Activated naive CD4-positive, alpha-beta T cell treated with anti-CD3 and anti-CD28 coated beads, Interleukin-2, amount 10 ng/mL, durations not matched to agents 7 days and 5 days (primary cell): ENCODE results near the gene SLC25A14.
"Not testable (repeated sequence)": the region's sequence is repeated elsewhere in the genome, so short reads cannot be mapped to it uniquely, and the experiment has no call there.

Experiments
- CTCF ChIA-PET: fragments of 350-600 bp; sonication (Branson Sonifier 250); formaldehyde crosslinking; loops from one replicate; lab custom pipeline; 2021; ENCODE audit warnings: antibody characterized with exemption; lab: Charles Lee
- DNase-seq: peaks from one replicate; pipeline ENCODE4 v3.0.0-alpha.2; 2020
- H3K27ac Mint-ChIP-seq: one replicate; pipeline ENCODE4 v1.8.0; 2021; ENCODE audit warnings: mild to moderate bottlenecking, moderate library complexity, mixed read lengths
- H3K27me3 Mint-ChIP-seq: one replicate; pipeline ENCODE4 v1.8.0; 2021; ENCODE audit warnings: mild to moderate bottlenecking, mixed read lengths
- H3K36me3 Mint-ChIP-seq: one replicate; pipeline ENCODE4 v1.8.0; 2021; ENCODE audit warnings: mixed read lengths
- H3K4me1 Mint-ChIP-seq: one replicate; pipeline ENCODE4 v1.8.0; 2021; ENCODE audit warnings: mixed read lengths
- H3K4me3 Mint-ChIP-seq: one replicate; pipeline ENCODE4 v1.8.0; 2021; ENCODE audit warnings: mild to moderate bottlenecking, moderate library complexity, mixed read lengths
- H3K9me3 Mint-ChIP-seq: one replicate; pipeline ENCODE4 v1.8.0; 2021; ENCODE audit warnings: mixed read lengths

Gene SLC25A14

DNA sequence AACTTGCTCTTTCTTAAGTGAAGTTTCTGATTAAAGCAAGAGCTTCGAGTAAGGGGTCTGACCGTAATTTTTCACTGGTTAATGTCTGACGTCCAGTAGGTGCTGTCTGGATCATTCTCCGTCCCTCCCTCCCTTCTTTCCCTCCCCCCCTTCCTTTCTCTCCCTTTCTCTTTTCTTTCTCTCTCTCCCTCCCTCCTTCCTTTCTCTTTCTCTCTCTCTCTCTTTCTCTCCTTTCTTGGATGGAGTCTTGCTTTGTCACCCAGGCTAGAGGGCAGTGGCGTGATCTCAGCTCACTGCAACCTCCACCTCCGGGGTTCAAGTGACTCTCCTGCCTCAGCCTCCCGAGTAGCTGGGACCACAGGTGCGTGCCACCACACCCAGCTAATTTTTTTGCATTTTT lies 850 bp upstream of the SLC25A14 start:
- CTCF ChIA-PET: interaction anchor here (1.2 kb wide), 1 partner anchor 9 kb away, joined by 3 read pairs; no protein-coding TSS in a partner anchor

DNA sequence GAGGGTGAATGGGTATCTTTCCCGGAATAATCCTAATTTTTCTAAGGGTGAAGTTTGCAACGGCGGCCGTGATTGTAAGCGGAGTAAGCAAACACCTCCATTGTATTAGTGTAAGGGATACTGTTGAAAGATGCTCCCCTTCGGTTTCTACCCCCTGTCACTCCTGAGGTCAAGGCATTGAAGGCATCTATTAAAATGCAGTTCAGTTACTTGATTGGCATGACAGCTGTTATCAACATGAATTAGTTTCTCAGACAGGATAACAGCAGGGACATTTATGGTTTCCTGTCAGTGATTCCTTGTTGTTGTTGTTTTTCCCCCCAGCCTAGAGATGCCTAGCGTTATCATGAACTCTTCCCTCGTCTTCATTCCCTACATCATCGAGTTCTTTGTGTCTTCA lies 552 bp downstream of the SLC25A14 start:
- H3K4me3 Mint-ChIP-seq: peak overlapping the region; percentile 89
- CTCF ChIA-PET: no interaction called here
- no peaks in the 10 kb centered on the region for H3K9me3 Mint-ChIP-seq
- no peaks in the 10 kb centered on the region for H3K27me3 Mint-ChIP-seq
- DNase-seq: no peak
- peaks cover 3% of the 10 kb centered on the region for H3K36me3 Mint-ChIP-seq
- H3K27ac Mint-ChIP-seq: no peak overlapping the region
- H3K4me1 Mint-ChIP-seq: peaks cover 21% of the 10 kb centered on the region

More for the DNA sequence above, 850 bp upstream of the SLC25A14 start:
- not testable (repeated sequence) for H3K36me3 Mint-ChIP-seq, H3K27me3 Mint-ChIP-seq, DNase-seq, H3K9me3 Mint-ChIP-seq, H3K27ac Mint-ChIP-seq
- peaks cover 21% of the 10 kb centered on the region for H3K4me1 Mint-ChIP-seq
- H3K4me3 Mint-ChIP-seq: peak overlapping the region; percentile 89

- CTCF ChIA-PET: no interaction called here
- no peak overlapping the region for H3K27ac Mint-ChIP-seq
- H3K4me3 Mint-ChIP-seq: no peak overlapping the region
- H3K27me3 Mint-ChIP-seq: no peaks in the 10 kb centered on the region
- H3K9me3 Mint-ChIP-seq: no peaks in the 10 kb centered on the region
- no peak for DNase-seq
- peaks cover 7% of the 10 kb centered on the region for H3K36me3 Mint-ChIP-seq
- H3K4me1 Mint-ChIP-seq: peaks cover 21% of the 10 kb centered on the region
Measured at GRCh38 chrX:130343411-130343810, 3.7 kb downstream of the SLC25A14 start.

GRCh38 chrX:130347321-130347720 lies 7.6 kb downstream of the SLC25A14 start:
- H3K27me3 Mint-ChIP-seq: no peaks in the 10 kb centered on the region
- CTCF ChIA-PET: no interaction called here
- H3K9me3 Mint-ChIP-seq: no peaks in the 10 kb centered on the region
- no peak for DNase-seq
- H3K27ac Mint-ChIP-seq: no peak overlapping the region
- no peak overlapping the region for H3K4me3 Mint-ChIP-seq
- H3K36me3 Mint-ChIP-seq: peaks cover 15% of the 10 kb centered on the region
- H3K4me1 Mint-ChIP-seq: no peaks in the 10 kb centered on the region

GRCh38 chrX:130351567-130351966 lies 11.8 kb downstream of the SLC25A14 start:
- Mint-ChIP-seq H3K36me3 (peaks cover 12% of the 10 kb centered on the region), H3K4me1 (no peaks in the 10 kb centered on the region), H3K27ac (no peak overlapping the region), H3K4me3 (no peak overlapping the region), H3K9me3 (no peaks in the 10 kb centered on the region), H3K27me3 (no peaks in the 10 kb centered on the region)
- DNase-seq: no peak
- CTCF ChIA-PET: no interaction called here

DNA sequence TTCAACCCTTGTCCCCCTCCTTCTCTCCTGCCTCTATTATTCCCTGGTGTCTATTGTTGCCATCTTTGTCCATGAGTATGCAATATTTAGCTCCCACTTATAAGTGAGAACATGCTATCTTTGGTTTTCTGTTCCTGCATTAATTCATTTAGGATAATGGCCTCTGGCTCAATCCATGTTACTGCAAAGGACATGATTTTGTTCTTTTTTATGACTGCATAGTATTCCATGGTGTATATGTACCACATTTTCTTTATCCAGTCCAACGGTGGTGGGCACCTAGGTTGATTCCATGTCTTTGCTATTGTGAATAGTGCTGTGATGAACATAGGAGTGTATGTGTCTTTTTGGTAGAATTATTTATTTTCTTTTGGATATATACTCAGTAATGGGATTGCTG lies 12.3 kb downstream of the SLC25A14 start:
- H3K9me3 Mint-ChIP-seq, H3K4me1 Mint-ChIP-seq, H3K4me3 Mint-ChIP-seq, DNase-seq, H3K27me3 Mint-ChIP-seq, H3K27ac Mint-ChIP-seq, CTCF ChIA-PET: not testable (repeated sequence)
- H3K36me3 Mint-ChIP-seq: peaks cover 12% of the 10 kb centered on the region

DNA sequence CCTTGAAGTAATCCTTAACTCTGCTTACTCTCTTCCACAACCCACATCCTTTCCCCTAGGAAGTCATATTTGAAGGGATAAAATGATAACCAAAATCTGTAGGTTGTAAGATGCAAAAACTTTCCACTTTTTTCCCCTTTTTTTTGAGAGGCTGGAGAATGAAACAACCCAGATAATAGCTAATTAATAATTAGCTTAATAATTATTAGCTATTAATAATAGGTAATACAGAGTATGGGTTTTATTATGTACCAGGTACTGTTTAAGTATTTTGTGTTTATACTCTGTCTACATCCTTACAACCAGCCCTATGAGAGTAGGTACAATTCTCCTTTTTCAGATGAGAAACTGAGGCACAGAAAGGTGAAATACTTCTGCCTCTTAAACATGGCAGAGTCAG lies 36.4 kb downstream of the SLC25A14 start:
- H3K36me3 Mint-ChIP-seq: peaks cover 4% of the 10 kb centered on the region
- CTCF ChIA-PET: no interaction called here
- H3K4me3 Mint-ChIP-seq: no peak overlapping the region
- H3K27ac Mint-ChIP-seq: no peak overlapping the region
- no peaks in the 10 kb centered on the region for H3K9me3 Mint-ChIP-seq
- no peaks in the 10 kb centered on the region for H3K4me1 Mint-ChIP-seq
- no peaks in the 10 kb centered on the region for H3K27me3 Mint-ChIP-seq
- DNase-seq: no peak

DNA sequence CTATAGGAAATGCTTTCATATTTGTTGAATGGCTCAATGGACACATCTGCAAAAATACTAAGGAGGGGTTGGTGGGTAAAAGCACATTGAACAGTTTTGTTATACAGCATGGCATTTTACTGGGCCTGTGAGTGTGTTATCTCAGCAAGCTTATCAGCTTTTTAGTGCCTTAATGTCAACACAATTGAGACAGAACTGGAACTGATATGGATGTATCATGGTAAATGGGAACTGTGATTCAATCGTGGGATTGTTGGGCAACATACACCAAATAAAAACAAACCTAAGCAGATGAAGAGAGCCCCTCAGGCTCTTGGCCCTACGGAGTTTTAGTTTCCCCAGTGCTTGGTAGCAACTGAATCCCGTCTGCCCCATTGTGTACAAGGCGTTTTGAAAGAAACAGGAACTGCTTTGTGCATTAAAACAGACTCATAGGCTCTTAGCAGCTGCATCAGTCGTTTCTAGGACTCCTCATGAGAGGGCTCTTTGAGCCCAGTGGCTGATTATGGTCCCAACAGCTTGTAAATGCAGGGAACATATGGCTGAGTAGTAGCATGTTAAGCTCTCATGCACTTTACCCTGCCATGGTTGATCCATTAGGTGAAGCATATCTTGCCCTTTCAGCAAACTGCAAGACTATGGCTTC lies 38.4 kb downstream of the SLC25A14 start:
- H3K36me3 Mint-ChIP-seq: no peaks in the 10 kb centered on the region
- CTCF ChIA-PET: no interaction called here
- no peaks in the 10 kb centered on the region for H3K4me1 Mint-ChIP-seq
- DNase-seq: no peak
- H3K27me3 Mint-ChIP-seq: peaks cover 3% of the 10 kb centered on the region
- no peak overlapping the region for H3K4me3 Mint-ChIP-seq
- H3K27ac Mint-ChIP-seq: no peak overlapping the region
- no peaks in the 10 kb centered on the region for H3K9me3 Mint-ChIP-seq

DNA sequence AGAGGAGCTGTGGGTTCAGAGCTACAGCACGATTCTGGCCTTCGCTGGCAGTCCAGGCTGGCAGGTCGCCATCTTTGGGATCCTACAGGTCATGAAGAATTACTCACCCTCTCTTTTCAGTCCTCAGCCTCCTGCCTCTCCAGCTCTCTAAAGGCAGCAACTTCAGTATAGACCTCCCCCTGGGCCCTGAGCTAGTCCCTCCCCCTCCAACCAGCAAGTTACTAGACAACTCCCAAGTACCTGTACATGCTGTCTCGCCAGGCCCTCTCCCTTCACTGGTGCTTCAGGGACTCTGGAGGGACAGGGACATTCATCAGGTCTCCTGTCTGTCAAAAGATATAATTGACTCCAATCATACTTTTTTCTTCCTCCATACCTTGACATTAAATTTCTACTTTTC lies 45.8 kb downstream of the SLC25A14 start, which contains the start of gene GPR119:
Gene GPR119 (minus strand): TSS at position 155 of the 400 bp plus-strand sequence. CDS start 227 bp downstream, outside the sequence.
- no peak for DNase-seq
- H3K27ac Mint-ChIP-seq: no peak within 1 kb of the TSS
- CTCF ChIA-PET: no interaction called here
- H3K27me3 Mint-ChIP-seq: peaks cover 16% of the 10 kb centered on the region
- H3K9me3 Mint-ChIP-seq: no peaks in the 10 kb centered on the region
- H3K36me3 Mint-ChIP-seq: no peaks in the 10 kb centered on the region
- H3K4me3 Mint-ChIP-seq: no peak within 1 kb of the TSS
- H3K4me1 Mint-ChIP-seq: no peaks in the 10 kb centered on the region

- Mint-ChIP-seq H3K4me1 (no peaks in the 10 kb centered on the region), H3K27ac (no peak overlapping the region), H3K27me3 (peaks cover 16% of the 10 kb centered on the region), H3K36me3 (no peaks in the 10 kb centered on the region), H3K9me3 (no peaks in the 10 kb centered on the region), H3K4me3 (no peak overlapping the region)
- no peak for DNase-seq
- CTCF ChIA-PET: no interaction called here
Measured at GRCh38 chrX:130386408-130386808, 46.7 kb downstream of the SLC25A14 start.

DNA sequence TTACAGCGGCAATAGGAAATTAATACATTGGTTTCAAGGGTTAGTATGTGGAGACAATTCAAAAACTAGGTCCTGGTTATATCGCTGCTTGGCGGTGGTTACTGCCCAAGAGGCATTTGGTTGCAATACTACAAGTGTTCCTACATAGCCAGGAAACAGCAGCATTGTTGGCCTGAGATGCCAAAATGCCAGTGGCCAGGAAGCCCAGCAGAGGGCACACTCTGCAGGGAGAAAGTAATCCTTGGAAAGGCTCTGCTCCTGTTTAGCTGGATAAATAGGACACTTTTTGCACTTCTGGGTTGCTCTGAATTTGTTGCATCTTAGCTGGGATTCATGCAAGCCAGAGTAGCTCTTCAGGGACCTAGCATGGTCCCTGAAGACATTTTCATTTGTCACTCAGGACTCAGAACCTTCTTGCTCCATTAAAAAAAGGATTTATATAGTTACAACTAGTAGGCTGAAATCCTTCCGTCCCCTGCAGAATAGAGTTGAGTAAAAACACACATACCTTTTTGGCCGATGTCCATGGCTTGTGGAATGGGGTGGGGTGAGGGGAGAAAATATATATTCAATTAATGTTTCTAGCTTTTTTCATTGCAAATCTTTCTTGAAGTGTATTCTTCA lies 53.8 kb downstream of the SLC25A14 start:
- Mint-ChIP-seq H3K36me3 (no peaks in the 10 kb centered on the region), H3K9me3 (no peaks in the 10 kb centered on the region), H3K4me3 (no peak overlapping the region), H3K27me3 (peaks cover 17% of the 10 kb centered on the region), H3K27ac (no peak overlapping the region), H3K4me1 (no peaks in the 10 kb centered on the region)
- peak; percentile 25 for DNase-seq
- CTCF ChIA-PET: interaction anchor here (1.0 kb wide), 1 partner anchor 522 kb away, joined by 5 read pairs; no protein-coding TSS in a partner anchor

DNA sequence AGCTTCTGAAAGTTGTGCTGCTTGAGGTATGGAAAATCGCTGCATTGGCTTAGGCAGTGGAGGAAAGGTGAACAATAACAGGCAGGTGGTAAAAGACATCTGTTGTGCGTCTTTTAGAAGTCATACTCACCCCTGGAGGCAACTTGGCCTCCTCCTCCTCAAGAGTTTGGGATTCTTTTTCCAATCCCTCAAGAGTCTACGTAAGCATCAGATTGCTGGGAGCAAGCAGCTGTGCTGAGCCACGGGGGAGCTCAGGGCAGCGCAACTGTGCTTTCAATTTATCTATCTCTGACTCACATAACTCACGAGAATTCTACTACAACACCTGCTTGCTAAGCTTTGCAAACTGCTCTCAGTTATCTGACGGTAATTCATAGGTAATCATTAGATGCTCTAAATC lies 55.6 kb downstream of the SLC25A14 start:
- Mint-ChIP-seq H3K4me3 (no peak overlapping the region), H3K36me3 (no peaks in the 10 kb centered on the region), H3K27ac (no peak overlapping the region), H3K4me1 (no peaks in the 10 kb centered on the region), H3K9me3 (no peaks in the 10 kb centered on the region), H3K27me3 (peaks cover 24% of the 10 kb centered on the region)
- CTCF ChIA-PET: interaction anchor here (1.4 kb wide), 1 partner anchor 521 kb away, joined by 3 read pairs; no protein-coding TSS in a partner anchor
- DNase-seq: no peak

DNA sequence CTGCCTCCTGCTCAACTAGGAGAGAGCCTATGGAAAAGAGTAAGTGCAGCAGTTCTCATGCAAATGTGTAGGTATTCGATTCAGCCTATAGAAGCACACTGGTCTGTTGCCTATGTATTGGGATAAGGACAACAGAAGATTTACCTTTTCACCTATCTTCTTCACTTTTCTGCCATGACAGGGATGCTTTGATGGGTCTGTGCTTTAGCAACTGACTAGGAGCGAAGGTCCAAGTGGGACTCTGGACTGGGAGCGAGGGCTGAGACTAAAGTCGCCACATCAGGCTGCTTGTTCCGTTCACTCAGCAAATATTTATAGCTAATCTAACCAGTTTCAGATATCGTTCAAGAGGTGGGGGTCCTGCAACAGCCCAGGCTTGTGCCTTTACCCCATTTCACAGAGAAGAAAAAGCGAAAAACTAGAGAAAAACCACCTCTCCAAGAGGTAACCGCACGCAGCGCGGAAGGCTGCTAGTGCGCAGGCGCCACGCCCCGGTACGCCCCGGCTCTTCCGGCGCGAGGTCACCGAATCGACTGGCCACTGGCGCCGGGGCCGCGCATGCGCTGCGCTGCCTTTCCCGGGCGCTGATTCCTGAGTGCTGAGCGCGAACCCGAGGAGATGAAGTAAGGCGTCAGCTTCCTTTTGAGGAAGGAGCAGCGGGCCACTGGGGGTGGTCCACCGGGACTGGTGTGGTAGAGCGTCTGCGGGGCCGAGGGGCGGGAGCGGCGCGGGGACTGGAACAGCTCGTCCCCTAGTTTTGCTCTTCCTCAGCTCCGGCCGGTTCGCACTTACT lies 61.9 kb downstream of the SLC25A14 start, which contains the start of gene RBMX2:
Gene RBMX2 (plus strand): TSS at position 573 of the 793 bp plus-strand sequence. CDS start 46 bp downstream, at position 619.
- peak; percentile 77 for DNase-seq
- Mint-ChIP-seq H3K27me3 (peaks cover 10% of the 10 kb centered on the region), H3K4me1 (peaks cover 22% of the 10 kb centered on the region), H3K4me3 (peak within 1 kb of the TSS; percentile 82), H3K27ac (peak within 1 kb of the TSS; percentile 84), H3K9me3 (no peaks in the 10 kb centered on the region), H3K36me3 (peaks cover 2% of the 10 kb centered on the region)
- CTCF ChIA-PET: no interaction called here

GRCh38 chrX:130402208-130402684 lies 62.5 kb downstream of the SLC25A14 start:
- DNase-seq: no peak
- H3K27me3 Mint-ChIP-seq: peaks cover 7% of the 10 kb centered on the region
- peak overlapping the region; percentile 38 for H3K27ac Mint-ChIP-seq
- H3K9me3 Mint-ChIP-seq: no peaks in the 10 kb centered on the region
- H3K36me3 Mint-ChIP-seq: peaks cover 4% of the 10 kb centered on the region
- CTCF ChIA-PET: no interaction called here
- H3K4me1 Mint-ChIP-seq: peaks cover 22% of the 10 kb centered on the region
- peak overlapping the region; percentile 82 for H3K4me3 Mint-ChIP-seq
